ENCODE data around the gene TMEM14A.
A peak's percentile ranks its signal among the peaks of the same experiment; 100 is the strongest.
"Not testable (repeated sequence)": the region's sequence is repeated elsewhere in the genome, so short reads cannot be mapped to it uniquely, and the experiment has no call there.

The TMEM14A gene

DNA sequence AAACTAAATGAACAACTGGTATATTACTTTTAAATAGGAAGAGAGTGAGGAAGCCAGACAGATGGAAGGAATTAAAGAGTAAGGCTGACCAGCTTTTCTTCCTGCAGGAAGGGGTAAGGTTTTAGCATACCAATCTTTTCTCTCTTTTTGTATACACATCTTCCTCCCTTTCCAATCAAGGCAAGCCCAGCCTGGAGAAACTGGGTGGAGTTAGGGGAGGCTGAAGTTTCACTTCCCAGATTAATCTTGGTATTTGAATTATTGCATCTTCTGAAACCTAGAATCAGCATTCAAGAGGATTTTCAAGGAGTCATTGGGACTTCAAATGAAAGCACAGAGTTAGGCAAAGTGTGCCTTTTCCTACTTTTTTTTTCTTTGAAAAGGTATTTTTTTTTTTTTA is 33.1 kb downstream of the TMEM14A start:
- DNase-seq = peak; percentile 15 to 35

DNA sequence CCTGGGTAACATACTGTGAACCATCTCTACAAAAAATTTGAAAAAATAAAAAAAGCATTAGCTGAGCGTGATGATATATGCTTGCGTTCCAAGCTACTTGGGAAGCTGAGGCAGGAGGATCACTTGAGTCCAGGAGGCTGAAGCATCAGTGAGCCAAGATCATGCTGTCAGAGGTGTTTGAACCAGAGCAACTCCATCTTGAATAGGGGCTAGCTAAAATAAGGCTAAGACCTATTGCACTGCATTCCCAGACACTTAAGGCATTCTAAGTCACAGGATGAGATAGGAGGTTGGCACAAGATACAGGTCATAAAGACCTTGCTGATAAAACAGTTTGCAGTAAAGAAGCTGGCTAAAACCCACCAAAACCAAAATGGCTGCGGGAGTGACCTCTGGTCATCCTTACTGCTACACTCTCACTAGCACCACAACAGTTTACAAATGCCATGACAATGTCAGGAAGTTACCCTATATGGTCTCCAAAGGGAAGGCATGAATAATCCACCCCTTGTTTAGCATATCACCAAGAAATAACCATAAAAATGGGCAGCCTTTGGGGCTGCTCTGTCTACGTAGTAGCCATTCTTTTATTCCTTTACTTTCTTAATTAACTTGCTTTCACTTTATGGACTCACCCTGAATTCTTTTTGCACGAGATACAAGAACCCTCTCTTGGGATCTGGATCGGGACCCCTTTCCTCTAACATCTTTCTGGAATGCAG is 34.0 kb downstream of the TMEM14A start:
- not testable (repeated sequence) for DNase-seq

DNA sequence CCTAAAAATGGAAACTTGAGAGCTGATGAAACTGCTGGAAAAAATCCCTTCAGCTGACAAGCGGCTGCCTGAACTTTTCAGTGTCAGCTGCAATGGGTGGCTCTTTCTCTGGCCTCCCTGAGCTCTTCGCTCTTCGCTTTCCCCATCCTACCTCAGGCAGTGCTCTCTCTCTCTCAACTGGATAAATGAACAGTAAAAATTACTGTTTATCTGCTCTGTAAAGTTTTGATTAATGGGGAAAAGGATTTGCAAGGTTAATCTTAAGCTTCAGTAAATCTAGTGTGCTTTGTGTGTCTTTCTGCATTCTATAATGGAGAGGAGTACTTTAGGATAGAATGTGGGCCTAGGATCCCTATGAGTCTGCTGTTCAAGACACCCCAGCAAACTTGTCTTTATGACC is 35.1 kb downstream of the TMEM14A start:
- no peak for DNase-seq

DNA sequence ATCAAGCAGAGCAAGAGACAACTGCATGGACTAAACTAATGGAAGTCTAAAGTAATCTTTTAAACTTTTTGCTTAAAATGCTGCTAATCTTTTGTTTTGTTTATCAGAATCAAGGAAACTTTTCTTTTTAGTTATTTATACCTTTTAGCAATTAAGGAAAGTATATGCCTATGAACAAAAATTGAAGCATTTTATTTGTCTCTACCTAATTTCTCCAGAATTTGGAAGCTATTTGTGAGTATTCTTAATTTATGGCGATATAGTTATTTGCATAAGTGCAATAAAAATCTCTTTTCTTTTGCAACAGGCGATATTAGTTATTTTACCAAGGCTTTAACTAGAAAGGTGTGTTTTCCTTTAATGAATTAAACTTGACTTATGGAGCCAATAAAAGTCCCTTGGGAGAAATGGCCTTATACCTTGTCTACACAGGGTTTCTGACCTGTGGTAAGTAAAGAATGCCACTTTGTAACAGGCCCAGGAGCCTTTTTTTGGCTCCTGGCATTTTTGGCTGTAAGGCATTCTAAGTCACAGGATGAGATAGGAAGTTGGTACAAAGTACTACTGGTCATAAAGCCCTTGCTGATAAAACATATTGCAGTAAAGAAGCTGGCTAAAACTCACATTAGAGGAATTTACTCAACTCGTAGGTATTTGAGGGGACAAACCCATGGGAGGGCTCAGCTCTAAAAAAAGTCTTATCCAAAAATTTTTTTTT is 37.2 kb downstream of the TMEM14A start:
- DNase-seq = no peak

DNA sequence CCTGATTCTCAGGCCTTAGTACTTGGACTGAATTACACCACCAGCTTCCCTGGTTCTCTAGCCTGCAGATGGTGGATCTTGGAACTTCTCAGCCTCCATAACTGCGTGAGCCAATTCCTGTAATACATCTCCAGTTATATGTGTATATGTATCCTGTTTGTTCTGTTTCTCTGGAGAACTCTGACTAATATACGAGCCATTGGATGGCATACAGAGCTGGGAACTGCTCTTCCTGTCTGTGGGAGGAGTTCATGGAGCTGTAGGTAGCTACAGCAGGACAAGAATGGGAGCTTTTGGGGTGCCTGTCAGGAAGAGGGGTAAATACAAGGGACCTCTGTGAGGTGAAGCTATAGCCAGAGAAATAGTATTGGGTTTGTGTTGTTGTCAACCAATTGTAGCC is 41.2 kb downstream of the TMEM14A start:
- no peak for DNase-seq

DNA sequence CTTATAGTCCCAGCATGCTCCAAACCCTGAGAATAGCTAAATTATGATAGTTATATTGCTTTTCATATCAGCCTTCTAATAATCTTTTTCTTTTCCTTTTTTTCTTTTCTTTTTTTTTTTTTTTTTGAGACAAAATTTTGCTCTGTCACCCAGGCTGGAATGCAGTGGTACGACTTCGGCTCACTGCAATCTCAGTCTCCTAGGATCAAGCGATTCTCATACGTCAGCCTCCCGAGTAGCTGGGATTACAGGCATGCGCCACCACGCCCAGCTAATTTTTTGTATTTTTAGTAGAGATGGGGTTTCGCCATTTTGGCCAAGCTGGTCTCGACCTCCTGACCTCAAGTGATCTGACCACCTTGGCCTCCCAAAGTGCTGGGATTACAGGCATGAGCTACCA is 43.8 kb downstream of the TMEM14A start:
- not testable (repeated sequence) for DNase-seq

DNA sequence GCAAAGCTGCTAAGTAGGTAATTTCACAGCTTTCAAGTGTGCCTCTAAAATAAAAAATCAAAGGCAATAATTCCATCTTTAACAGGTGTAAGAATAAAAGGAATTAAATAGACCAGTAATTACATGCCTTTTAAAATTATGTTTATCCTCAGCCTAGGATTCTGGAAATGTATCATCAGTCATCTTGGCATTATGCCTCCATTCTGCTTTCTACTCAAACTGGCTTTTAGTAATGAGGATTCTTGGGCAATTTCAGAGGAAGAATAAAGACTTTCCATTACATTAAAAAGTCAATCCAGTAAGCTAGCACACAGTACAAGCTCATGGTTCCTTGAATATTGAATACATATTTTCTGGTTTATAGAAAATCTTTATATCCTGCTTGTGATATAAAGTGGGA is 47.6 kb downstream of the TMEM14A start:
- DNase-seq = no peak

DNA sequence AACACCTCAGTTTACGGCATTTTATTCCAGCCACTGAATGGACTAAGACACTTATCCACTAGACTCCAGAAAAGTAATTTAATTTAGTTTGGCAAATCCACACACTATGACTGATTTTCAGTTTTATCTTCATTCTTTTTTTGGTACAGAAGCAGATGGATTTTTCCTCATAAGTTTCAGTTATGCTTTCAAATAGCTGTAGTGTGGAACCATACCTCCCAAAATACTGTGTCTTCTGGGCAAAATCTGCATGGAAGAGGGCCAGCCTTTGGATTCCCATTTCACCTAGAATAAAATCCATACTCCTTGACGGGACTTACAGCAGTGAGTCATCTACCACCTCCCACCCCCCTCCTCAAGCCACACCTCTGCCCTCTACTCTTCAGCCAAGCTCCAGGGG is 49.4 kb downstream of the TMEM14A start:
- no peak for DNase-seq

DNA sequence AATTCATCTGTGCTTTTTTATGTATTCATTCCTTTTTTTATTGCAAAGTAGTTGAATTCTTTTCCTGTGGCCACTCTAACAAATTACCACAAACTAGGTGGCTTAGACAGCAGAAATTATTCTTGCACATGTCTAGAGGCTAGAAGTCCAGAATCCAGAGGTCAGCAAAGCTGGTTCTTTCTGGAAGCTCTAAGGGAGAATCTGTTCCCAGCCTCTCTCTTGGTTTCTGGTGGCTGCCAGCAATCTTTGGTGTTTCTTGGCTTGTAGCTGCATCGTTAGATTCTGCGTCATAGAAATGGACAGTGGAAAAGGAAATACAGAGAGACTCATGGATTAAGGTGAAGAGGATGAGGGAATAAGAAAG is 53.1 kb downstream of the TMEM14A start:
- no peak for DNase-seq

DNA sequence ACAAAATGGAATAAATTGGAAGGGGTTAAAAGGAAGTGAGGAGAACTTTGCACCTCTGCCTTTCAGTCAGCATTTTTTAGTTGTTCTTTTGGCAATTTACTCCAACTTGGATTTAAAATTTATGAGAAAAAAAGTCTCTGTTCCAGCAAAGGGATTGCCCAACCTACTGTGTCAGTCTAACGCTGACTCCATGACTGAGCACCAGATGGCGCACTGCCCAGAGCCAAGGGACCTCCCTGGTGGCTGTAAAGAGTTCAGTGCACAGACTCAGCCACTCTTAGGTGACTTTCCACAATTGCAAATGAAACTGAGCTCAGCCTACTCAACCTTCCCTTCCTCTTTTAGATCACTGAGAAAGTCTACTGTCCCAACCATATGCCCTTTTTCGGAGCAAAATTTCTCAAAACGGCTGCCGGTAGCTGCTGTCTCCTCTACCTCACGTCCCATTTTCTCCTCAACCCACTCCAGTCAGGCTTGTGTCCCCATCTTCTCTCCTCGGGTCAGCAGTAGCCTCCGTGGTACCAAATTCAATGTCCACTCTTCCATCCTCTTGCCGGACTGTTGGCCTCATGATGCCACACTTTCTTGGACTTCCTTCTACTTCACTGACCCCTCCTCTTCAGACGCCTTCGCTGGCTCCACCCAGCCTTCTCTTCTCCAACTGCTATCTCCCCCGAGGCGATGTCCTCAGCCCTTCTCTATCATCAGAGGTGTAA is 53.7 kb downstream of the TMEM14A start:
- peak; percentile 67 to 82 for DNase-seq

DNA sequence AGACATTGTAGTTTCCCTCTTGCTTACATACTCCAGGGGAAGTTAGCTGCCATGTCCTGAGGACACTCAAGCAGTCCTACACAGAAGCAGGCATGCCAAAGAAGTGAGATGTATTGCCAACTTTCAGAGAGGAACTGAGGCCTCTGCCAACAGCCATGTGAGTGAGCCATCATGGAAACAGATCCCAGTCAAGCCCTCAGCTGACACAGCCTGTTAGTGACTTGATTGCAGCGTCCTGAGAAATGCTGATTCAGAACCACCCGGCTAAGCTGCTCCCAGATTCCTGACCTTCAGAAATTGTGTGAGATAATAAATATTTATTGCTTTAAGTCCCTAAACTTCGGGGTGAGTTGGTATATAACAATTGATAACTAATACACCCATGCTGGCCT is 54.2 kb downstream of the TMEM14A start:
- peak; percentile 23 to 58 for DNase-seq

DNA sequence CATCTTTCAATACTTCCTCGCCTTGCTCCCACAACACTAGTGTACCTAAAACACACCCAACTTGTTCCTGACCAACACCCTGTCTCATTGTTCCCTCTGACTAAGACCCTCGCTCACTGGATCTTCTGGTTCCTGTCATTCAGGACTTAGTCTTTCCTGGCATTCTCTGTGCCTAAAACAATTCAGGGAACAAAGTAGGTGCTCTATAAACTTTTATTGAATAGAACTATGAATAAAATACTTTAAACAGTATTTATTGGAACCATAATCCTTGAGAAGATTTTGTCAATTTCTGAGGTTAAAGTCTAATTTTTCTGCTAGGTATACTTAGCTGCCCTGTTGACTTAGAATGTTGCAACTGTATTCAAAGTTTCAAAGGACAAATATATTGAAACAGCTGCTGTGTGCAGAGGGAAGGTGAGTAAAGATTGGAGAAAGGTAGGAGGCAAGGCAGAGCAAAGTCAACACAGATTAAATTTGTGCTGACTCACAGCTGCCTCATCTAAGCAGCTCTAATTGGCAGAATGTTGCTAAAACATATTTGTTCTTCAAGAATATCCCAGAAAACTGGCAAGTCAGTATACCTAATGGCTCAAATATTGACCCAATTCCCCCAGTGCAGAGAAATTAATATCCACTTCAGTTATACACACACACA is 54.8 kb downstream of the TMEM14A start:
- DNase-seq = no peak

DNA sequence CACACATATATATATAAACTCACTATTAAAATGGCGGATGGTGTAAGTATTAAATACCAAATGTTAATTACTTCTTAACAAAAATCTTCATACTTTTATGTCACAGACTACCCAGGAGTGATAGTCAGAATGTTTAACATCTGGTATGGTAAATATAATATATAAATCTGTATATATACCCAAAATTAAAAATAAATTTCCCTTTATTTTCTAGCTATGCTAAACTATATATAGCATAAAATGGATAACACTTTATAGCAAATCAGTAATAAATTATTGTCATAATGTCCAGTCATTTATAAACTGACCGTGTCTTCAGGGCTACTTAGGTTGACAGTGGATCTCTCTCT is 55.3 kb downstream of the TMEM14A start:
- DNase-seq = no peak

DNA sequence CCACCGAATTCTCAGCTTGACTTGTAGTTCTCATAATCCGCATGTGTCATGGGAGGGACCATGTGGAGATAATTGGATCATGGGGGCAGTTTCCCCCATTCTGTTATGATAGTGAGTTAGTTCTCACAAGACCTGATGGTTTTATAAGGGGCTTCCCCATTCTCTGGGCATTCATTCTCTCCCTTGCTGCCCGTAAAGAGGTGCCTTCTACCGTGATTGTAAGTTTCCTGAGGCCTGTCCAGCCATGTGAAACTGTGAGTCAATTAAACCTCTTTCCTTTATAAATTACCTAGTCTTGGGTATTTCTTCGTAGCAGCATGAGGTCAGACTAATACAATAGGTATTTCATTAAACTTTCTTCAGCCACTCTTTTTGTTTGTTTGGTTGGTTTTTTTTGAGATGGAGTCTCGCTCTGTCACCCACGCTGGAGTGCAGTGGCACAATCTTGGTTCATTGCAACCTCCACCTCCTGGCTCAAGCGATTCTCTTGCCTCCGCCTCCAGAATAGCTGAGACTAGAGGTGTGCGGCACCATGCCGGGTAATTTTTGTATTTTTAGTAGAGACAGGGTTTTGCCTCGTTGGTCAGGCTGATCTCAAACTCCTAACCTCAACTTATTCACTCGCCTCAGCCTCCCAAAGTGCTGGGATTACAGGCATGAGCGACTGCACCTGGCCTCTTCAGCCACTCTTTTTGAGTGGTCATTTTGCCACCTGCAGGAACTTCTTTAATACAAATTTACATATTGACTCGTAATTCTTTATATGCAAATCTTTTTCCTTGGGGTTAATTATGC is 56.0 kb downstream of the TMEM14A start:
- DNase-seq = no peak

DNA sequence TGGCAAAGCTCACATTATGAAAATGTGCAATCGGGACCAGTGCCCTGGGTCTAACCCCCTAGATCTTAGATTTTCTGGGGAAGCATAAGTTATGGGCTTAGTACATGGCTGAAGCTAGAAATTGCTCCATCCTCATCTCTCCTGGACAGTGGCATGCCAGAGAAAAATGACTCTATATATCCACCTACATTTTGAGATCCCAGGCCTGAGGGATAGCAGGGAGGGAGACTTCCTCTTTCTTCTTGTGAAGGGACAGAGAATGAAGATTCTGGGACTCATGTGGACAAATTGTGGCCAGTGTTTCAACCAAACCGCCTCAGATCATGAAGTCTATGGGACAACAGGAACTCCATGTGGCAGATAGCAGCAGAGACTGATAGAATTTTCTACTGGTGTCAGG is 57.0 kb downstream of the TMEM14A start:
- DNase-seq = no peak

DNA sequence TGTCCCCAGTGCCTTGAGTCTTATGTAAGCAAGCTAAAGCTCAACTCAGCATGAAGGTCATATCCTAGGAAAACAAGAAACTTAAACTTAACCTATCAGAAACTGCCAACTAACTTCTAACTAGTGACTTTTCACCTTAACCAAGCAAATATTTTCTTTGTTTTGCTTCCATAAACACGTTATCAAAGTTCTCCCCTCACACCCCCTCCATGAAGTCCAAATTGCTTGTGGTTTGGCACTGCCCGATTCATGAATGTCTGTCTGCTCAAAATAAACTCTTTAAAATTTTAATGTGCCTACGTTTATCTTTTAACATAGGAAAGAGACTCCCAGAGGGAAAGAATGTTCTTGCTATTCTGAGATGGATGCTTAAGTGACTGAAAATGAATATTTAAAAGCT is 57.5 kb downstream of the TMEM14A start:
- no peak for DNase-seq

DNA sequence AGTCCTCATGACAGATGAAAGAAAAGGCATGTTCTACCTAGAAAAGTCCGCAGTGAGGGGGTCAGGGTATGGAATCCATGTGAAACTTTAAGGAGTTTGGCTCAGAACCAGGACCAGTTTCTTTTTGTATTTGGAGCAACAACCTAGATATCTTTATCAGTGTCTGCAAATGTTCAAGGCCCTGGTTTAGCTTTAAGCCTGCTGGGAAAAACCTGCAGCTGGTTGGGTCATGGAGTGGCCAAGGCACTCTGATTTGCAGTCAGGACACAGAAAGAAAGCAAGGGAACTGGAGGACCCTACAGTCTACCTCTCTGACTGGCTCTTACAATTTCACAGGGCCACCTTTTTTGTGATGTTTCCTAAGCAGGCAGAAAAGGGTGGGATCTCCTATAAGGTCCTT is 58.7 kb downstream of the TMEM14A start:
- DNase-seq = no peak

DNA sequence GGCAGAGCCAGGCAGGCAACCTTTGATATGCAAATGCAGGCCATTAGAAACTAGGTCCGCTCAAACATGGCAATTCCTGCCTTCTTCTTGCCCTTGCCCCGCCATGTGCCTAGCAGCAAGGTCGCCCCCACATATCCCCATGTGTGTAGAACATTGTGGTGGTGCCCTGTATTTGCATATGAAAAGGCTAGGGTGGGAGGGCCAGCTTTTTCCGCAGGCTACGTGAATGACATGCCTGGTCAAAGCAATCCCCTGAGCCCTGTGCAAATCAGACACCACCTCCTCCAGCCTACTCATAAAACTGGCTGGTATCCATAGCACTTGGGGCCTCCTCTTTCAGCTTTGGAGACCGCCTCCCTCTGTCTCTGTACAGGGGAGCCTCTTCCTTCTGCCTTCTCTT is 60.8 kb downstream of the TMEM14A start:
- DNase-seq = no peak

DNA sequence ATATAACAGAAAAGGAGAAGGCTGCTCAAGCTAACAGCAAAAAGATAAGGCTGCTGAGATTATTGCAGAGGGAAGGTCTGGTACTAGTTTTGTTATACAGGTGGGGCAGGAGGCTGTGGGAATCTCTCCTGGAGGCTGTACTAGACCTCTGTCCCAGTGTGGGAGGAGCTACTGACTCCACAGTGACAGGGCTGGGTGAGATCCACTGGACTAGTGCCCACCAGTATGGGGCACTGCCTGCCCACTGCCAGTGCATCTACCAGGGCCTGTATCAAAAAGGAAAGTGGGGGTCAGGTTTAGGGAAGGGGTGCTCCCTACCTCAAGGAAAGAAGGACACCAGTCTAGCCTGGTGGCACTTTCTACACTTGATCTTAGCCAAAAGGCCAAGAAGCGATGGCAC is 62.3 kb downstream of the TMEM14A start:
- no peak for DNase-seq

DNA sequence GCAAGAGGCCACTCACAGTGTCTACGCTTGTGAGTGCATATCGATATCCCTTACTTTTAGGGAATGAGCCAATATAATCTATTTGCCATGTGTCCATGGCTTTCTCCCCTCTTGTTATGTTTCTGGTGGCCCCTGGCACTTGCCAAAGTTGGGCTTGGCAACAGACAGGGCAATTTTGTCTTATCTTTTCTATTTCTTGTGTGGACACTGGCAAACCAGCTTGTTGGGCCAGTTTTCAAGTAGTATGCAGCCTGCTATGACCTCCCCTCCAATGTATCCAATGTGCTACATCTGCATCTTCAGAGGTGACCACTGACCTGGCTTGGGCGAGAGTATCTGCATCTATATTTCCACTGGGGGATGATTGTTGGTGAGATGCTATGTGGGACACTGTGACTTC is 63.2 kb downstream of the TMEM14A start:
- no peak for DNase-seq

DNA sequence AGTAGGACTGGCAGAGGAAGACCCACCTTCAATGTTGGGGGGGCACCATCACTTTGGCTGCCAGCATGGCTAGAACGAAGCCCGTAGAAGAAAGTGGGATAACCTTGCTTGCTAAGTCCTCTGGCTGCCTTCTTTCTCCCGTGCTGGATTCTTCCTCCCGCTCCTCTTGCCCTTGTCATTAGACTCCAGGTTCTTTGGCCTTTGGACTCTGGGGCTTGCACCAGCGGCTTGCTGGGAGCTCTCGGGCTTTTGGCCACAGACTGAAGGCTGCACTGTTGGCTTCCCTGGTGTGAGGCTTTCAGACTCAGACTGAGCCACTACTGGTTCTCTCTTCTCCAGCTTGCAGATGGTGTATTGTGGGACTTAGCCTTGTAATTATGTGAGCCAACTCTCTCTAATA is 64.2 kb downstream of the TMEM14A start:
- no peak for DNase-seq

DNA sequence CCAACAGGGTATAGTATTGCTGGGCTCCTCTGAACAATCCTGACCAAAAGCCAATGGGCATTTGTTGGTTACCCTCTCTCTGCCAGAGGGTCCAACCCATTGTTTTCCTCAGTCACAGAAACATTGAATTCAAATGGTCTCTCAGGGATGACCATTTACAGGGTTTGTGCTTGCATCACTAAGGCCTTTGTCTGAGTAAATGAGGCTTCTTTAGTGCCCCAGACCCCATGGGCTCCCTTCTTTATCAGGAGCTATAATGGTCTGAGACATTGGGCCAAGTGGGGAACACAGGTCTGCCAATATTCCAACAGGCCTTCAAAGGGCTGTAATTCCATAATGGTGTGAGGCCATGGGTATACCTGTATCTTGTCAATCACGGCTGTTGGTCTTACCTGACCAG is 65.2 kb downstream of the TMEM14A start:
- DNase-seq = no peak

Data from inflammatory macrophage (primary cell).